Fibroblast of upper back skin (primary cell): ENCODE measurements around the gene TANC1.
A peak's percentile ranks its signal among the peaks of the same experiment; 100 is the strongest.

Experiments used
- DNase-seq: peaks from one replicate; pipeline ENCODE4 v3.0.0-alpha.2; 2013

Gene TANC1

DNA sequence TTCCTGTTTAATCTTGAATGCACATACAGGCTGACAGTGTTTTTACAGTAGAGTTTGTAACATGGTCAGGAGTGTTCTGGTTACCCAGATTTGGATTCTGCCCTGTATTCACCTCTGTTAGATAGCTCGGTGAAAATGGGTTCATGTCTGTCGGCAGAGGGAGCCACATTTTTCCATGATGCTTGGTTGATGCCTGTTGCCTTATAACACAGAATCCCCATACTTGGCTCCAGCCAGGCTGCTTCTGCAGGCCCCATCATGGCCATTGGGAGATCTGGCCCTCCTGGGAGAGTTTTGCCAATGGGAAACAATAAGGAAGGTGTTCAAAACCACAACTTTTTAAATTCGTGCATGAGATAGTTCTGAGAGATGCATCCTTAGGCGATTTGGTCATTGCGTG lies 240.0 kb downstream of the TANC1 start:
- DNase-seq: no peak

DNA sequence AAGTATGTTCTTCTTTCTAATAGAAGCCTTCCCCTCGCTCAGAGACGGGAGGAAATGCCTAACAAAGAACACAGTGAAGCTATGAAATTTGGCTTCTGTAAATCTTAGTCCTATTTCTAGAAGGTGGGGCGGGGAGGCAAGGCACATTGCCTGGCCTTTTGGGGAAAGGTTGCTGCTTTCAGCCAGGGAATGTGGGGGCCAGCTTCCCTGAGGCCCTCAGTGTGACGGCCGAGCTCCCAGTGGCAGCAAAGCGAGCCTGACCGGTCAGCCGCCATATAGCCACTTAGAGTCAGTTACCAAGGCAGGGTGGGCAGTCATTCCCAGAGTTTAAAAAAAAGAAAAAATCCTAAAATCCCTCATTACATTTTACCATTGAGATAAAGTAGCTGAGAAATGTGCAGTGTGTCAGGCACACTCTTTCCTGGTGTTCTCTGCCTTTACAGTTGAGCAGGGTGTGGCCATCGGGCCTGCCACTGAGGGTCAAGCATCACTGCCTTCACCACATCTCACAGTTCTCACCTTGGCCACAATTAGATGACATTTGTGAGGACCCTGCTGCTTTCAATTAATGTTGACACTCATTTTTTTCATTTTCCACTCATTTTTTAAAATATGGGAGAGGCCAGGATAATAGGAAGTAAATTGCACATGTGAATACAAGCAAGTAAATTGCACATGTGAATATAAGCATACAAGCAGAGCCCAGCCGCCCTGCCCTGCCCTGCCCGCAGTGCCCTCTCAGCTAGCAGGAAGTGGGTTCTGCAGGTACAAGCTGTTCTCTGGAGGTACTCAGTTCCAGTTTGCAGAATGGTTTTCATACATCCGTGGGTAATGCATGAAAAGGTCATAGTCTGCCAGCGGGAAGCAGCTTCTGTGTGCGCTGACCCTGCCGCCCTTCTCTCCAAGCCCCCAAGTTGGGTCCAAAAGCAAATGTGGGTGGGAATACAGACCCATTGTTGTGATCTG lies 241.2 kb downstream of the TANC1 start:
- no peak for DNase-seq

- DNase-seq: no peak
Observed at GRCh38 chr2:159211447-159212396, 243.3 kb downstream of the TANC1 start.

DNA sequence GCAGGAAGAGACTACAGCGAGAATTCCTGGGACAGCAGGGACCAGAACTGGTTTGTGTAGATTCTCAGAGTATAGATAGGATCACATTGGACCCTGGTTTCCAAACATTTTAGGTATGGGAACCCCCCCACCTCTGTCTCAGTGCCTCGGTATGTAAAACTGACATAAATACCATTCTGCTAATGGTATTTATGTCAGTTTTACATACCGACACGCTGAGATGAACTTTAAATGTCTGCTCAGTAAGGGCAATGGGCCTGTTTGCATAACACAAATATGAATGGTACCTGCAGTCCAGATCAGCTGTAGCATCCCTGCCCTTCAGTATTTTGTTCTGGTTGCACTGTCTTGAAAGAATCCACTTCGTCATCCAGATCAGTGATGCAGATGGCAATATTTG lies 244.9 kb downstream of the TANC1 start:
- DNase-seq: no peak

DNA sequence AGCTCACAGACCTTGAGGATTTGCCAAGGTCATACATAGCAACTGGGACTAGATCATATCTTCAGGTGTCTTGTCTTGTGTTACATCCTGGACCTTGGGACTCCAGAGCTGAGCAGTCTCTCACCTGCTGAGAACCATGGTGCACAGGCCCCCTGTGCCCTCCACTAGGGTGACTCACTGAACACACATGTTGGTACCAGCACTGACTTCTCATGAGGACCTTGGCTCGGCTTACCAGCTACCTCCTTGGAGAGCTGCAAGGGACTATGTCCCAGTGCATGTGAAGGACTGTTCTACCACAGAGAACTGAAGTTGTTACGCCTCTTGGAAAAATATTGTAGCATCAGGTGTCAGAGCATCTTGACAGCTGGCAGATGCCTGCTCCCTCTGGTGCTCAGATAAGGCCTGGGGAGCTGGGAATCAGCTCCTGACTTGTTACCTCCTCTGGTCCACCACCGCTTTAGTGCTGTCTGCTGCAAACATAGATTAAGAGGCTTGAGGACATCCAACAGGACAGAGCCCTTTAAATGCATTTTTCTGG lies 246.0 kb downstream of the TANC1 start:
- no peak for DNase-seq

DNA sequence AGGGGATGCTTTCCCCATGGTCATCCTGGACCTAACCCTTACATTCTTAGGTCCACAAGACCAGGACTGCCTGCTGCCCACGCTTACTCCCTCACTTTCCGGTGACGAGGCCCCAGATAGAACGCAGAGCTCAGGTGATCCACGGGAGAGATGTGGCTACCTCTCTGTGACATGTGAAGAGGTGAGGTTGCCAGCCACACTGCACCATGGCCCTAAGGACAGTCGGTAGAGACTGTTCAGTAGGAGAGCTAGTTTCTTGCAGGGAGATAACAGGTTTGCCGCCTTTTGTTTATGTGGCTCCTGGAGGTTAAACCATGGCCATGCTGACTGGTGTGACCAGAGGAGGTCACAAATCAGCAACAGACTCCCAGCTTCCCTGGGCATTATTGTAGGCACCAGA lies 246.7 kb downstream of the TANC1 start:
- DNase-seq: no peak

DNA sequence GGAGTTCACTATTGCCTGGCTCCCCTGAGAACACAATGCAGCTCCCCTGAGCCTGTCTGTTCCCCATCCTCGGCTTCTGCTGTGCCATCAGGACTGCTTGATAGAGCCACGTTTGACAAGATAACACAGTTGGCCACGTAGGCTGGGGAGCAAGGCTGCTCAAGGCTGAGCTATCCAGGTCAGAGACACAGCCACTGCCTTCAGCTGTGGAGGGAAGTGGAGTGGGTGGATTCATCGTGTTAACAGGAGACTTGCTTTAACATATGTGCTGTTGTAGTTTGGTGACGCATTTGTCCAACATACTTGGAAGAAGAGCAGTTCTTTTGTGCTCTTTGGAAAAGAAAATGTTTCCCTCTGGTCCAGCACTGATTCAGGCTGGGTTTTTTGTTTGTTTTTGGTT lies 249.2 kb downstream of the TANC1 start:
- no peak for DNase-seq

GRCh38 chr2:159218389-159218788 lies 249.9 kb downstream of the TANC1 start:
- no peak for DNase-seq

DNA sequence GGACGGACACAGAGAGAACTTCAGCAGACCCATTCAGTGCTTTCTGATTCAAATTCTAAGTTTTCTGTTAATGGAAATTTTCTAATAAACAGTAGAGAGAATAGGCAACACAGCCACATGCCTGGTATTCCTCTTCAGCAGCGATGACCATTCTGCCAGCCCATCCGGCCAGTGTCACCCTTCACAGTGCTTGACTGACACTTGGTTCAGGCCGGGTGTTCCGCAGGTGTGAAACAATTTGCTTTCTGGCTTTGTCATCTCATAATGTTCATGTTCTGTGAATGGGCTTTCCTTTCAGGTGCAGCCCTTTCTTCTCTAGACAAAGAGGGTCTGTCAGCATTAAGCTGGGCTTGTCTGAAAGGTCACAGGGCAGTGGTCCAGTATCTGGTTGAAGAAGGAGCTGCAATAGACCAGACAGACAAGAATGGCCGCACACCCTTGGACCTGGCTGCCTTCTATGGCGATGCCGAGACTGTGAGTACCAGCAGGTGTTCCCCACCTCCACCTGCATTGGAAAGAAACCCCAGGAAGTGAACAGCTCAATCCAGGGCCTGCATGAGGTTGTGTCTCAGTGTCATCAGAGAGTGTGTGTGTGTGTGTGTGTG lies 251.1 kb downstream of the TANC1 start:
- DNase-seq: no peak

DNA sequence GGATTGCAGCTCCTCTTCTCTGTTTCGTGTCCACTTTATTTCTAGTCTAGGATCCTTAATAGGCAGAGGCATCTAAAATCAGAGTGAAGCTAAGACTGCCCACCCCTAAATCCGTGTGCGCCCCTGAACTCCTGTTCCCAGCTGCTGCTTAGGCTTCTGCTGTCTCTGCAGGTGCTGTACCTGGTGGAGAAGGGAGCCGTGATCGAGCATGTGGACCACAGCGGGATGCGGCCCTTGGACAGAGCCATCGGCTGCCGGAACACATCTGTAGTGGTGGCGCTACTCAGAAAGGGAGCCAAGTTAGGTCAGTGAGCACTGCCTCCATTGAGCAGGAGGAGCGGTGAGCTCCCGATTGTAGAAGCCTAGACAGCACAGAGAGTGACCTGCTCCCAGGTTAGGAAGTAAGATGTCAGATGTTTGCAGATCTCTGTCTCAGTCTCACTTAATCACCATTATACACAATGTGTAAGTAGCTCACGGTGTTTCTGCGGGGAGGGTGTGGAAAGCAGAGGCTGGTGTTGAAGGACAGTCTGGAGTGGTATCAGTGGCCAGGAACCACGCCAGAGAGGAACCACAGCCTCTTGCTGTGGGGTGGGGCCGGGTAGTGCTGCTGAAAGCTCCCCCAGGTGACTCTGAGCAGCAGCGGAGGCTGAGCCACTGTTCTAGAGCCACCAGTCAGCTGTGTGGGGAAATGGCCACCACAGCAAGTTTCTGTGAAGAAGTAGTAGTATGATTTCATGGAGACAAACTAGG lies 255.8 kb downstream of the TANC1 start:
- DNase-seq: no peak

DNA sequence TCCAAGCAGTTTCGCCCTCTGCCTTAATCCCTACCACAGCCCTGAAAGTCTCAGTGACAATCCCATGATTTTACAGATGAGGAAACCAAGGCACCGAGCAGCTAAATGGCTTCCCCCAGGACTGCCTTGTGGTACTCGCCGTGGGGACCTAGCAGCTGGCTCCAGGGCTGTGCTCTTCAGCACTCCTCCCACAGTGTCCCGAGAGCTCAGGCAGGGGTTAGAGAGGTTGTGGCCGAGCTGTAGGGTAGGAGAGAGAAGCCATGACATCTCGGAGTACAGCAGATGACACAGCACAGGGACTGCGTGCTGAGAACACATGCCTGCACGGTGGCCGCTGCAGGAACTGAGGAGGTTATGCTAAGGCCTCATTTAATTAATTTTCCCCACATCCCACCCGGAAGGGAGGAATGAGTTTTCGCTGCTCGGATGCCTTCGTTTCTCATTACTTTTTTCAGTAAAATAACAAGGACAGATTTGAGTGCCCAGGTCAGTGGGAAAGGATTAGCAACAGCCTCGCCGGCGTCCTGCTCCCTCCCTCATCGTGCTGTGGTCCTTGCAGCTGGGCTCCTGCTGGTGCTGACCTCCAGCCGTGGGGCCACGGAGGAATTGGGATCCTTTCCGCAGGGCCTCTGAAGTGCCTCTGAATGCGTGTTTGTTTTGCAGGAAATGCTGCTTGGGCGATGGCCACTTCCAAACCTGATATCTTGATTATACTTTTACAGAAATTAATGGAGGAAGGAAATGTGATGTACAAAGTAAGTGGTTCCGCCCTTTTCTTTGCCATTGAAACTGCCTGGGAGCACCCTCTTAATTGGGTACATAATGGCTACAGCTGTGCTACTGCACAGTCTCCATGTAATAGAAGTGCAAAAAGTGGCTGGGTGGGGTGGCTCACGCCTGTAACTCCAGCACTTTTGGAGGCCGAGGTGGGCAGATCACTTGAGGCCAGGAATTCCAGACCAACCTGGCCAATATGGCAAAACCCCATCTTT lies 256.9 kb downstream of the TANC1 start:
- no peak for DNase-seq

GRCh38 chr2:159226059-159226461 lies 257.6 kb downstream of the TANC1 start:
- no peak for DNase-seq

DNA sequence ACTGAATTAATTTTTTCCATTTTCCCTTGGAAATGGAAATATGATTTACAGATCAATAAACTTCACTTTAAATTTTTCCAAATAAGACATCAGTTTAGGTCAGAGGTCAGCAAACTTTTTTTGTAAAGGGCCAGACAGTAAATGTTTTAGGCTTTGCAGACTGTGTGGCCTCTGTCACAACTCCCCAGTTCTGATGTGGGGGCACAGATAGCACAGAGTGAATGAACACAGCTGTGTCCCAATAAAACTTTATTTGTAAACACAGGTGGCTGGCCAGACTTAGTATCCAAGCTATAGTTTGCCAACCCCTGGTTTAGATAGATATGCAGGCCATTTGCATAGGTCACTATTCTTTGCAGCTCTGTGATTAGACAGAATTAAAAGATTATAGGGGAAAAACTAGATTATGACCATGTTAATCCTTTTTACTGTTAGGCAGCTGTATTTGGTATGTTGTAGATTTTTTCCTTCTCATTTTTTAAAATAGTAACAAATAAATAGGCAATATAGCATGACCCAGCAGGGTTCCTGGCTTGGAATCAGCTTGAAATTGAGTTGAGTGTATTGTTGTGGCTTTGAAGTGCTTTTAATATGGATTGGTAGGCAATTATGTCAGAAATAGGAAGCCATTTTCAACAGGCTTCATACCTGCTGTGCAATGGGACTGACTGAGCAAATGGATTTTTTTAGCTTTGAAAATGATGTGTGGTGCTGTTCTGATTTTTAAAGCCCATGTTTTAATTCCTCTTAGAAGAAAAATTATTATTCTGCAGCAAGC lies 258.4 kb downstream of the TANC1 start:
- DNase-seq: no peak

- no peak for DNase-seq
Observed at GRCh38 chr2:159227467-159227866, 259.0 kb downstream of the TANC1 start.

- peak; percentile 82 for DNase-seq
Observed at GRCh38 chr2:159228081-159228581, 259.7 kb downstream of the TANC1 start.

GRCh38 chr2:159229476-159230144 lies 261.2 kb downstream of the TANC1 start:
- no peak for DNase-seq

DNA sequence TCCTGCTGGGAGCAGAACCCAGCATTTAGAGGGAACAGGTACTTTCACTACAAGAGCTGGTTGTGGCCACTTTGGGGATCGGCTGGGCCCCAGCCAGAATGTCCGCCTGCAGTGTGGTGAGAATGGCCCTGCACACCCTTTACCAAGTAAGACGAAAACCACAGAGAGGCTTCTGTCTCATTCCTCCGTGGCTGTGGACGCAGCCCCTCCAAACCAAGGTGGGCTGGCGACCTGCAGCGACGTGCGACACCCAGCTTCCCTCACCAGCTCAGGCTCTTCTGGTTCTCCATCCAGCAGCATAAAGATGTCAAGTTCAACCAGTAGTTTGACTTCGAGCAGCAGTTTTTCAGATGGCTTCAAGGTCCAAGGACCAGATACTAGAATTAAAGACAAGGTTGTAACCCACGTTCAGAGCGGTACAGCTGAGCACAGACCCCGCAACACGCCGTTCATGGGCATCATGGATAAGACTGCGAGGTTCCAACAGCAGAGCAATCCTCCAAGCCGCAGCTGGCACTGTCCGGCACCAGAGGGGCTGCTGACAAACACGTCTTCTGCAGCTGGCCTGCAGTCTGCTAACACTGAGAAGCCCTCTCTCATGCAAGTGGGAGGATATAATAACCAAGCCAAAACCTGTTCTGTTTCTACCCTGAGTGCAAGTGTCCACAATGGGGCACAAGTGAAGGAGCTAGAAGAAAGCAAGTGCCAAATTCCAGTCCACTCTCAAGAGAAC lies 261.9 kb downstream of the TANC1 start:
- DNase-seq: no peak

- no peak for DNase-seq
Observed at GRCh38 chr2:159232456-159233170, 264.2 kb downstream of the TANC1 start.
